HG03558 (cell line): ENCODE data around the gene GARNL3.

Source experiments
- ATAC-seq: cut with Tn5 transposase; IDR thresholded peaks from one replicate; pipeline ENCODE4 v1.9.1; 2021; ENCODE audit warnings: moderate number of reproducible peaks; ENCODE audit not compliant: unreplicated experiment; ENCODE audit errors: extremely low read depth

Gene GARNL3, protein sequence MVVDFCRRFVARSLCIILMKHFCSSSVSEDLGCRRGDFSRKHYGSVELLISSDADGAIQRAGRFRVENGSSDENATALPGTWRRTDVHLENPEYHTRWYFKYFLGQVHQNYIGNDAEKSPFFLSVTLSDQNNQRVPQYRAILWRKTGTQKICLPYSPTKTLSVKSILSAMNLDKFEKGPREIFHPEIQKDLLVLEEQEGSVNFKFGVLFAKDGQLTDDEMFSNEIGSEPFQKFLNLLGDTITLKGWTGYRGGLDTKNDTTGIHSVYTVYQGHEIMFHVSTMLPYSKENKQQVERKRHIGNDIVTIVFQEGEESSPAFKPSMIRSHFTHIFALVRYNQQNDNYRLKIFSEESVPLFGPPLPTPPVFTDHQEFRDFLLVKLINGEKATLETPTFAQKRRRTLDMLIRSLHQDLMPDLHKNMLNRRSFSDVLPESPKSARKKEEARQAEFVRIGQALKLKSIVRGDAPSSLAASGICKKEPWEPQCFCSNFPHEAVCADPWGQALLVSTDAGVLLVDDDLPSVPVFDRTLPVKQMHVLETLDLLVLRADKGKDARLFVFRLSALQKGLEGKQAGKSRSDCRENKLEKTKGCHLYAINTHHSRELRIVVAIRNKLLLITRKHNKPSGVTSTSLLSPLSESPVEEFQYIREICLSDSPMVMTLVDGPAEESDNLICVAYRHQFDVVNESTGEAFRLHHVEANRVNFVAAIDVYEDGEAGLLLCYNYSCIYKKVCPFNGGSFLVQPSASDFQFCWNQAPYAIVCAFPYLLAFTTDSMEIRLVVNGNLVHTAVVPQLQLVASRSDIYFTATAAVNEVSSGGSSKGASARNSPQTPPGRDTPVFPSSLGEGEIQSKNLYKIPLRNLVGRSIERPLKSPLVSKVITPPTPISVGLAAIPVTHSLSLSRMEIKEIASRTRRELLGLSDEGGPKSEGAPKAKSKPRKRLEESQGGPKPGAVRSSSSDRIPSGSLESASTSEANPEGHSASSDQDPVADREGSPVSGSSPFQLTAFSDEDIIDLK

DNA sequence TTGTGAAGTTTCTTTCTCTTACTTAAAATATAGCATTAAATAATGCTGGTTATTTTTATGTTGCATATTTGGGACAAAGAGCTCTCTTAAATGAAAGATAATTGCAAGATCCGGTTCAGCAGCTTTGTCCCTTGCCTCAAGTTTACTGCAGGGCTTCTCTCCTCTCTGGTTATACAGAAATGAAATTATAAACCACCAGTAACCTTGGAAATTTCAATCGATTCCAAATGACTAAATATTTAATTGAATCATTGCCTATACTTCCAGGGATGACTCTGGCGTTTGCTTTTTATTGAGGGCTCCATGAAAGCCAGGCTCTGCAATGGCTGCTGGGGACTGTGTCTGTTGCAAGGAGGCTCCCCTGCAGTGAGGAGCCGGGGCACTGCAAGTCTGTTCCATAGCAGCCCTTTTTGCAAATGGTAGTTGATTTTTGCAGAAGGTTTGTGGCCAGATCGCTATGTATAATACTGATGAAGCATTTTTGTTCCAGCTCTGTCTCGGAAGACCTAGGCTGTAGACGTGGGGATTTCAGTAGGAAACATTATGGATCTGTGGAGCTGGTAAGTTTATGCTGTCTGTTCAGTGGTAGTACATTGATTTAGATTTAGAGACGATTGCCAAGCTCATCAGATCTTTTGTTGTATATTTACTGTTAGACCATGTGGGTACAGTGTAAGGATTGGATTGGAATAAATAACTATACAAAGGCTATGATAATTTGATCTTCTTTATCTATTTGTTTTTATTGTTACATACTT is at the start of gene GARNL3:
Gene GARNL3 (plus strand): TSS at position 313 of the 758 bp plus-strand sequence. CDS start 104 bp downstream, at position 417.
- ATAC-seq, result no peak

DNA sequence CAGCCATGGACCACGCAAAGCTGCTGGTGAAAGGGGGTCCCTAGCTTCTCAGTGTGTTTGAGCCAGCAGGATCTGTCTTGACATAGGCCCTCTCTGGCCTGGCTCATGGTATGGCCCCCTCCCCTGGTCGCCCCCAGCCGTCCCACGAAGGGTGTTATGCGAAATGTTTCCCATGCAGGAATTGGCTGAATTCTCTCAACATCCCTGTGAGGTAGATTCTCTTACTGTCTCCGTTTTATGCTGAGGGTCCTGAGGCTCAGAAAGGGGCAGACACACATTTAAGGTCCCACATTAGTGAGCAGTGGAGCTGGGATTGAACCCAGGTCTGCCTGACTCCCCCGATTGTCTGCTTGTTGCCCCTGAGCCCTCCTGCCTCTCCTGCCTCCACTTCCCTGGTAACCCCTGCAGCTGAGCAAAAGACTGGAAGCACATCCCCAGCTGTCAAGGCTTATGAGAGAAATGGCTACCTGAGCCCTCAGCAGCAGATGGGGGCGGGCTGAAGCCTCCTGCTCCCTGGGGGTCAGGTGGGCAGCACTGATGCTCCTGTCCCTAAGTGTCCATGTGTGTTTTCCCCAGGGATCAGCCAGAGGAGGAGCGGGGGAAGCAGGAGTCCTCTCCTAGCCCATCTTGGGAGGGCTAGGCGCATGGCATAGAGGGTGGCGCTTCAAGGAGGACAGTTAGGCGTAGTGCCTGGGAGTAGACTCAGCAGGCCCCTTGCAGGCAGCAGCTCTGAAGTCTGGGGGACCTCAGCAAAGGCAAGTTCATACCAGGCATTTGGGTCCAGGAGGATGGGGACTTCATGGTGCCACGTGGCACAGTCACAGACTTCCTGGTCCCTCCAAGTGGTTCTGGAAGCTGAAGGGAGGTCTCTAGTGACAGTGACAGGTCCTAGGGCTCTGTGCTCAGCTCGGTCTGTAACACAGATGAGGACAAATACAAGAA is 49.0 kb upstream of the GARNL3 start:
- no peak for ATAC-seq

DNA sequence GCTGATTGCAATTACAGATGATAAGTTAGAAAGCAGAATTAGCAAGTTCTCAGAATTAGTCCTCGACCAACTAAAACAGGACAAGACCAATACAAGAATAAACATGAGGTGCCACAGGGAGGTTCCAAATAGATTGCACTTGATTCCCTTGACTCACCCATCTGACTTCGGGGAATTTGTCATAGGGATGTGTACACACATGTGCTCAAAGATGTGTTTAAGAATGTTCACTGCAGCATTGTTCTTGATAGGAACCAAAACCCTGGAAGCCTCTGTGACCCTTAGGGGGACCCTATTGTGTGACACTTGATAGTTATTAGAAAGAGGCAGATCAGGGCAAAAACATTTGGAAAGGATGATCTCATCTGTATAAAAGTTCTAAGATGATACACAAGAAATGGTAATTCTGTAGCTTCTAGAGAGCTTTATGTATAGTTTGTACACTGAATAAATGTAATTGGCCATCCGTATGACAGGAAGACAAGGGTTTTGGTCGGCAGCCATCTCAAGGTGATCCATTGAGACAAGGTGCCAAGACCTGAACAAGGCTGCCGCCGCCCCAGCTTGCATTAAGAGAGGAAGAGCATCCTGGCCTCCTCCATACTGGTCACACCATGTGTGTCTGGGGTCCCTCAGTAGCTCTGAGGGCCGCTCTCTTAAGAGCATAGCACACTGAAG is 48.2 kb upstream of the GARNL3 start:
- ATAC-seq, result no peak

DNA sequence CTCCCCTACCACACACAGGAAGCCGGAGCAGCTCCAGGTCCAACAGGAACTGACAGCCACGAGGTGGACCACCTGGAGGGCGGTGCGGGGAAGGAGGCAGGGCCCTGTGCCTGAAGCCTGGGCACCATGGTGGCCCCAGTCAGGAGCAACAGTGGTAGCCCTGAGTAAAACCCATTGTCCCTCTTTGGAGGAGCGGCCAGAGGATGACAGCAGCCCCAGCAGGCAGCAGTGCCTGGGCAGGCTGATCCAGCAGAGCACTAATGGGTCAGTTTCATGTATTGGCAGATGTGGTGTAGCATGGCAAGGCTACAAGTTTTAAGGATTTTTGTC is 47.7 kb upstream of the GARNL3 start:
- no peak for ATAC-seq

DNA sequence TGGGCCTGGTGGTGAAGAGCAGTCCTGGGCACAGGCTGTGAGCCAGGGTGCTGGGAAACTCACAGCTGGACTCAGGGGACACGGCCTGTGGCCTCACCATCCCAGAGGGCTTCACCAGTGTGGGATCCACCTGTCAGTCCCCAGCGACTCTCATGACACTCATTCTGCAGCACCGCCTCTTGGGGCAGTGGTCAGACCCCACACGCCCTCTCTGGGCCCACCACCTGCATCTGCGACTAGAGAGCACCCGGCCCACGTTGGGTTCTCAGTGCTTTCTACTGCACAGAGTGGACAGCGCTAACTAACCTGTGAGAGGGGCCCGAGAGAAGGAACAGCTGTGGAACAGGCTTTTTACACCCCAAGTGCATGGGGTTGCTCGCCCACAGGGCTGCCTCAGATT is 45.8 kb upstream of the GARNL3 start:
- ATAC-seq, result no peak

DNA sequence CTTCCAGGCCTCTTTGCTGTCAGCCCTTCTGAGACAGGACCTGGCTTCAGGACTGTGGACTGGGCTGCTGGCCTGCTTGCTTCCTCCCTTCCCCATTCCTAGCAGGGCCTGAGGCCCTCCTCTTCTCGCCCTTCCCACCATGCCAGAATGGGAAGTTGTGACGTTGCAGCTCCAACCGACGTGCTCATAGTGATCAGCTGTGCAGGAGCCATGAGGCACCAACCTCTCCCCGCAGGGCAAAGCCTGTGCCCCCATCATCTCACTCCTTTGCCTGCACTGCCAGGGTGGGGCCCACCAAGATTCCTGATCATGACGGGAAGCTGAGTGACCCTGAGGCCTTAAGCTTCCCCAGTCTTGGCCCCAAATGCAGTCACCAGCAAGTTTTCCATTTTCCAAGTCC is 45.1 kb upstream of the GARNL3 start:
- no peak for ATAC-seq

DNA sequence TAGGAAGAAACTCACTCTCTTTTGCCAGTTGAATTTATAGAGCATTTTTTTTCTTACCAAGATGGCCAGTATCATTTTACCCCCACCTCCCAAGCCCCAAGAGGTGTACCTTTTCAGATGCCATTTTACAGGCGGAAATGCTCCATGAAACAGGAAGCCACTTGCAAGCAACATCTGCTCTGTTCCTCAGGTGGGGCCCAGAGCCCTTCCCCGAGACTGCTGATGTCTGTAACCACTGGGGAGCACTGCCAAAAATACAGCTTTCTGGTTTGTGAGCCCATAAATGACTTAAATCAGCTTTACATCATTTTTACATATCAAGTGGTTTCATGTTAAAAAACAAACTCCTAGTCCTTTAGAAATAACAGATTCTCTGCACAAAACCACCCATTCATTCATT is 42.9 kb upstream of the GARNL3 start:
- no peak for ATAC-seq

DNA sequence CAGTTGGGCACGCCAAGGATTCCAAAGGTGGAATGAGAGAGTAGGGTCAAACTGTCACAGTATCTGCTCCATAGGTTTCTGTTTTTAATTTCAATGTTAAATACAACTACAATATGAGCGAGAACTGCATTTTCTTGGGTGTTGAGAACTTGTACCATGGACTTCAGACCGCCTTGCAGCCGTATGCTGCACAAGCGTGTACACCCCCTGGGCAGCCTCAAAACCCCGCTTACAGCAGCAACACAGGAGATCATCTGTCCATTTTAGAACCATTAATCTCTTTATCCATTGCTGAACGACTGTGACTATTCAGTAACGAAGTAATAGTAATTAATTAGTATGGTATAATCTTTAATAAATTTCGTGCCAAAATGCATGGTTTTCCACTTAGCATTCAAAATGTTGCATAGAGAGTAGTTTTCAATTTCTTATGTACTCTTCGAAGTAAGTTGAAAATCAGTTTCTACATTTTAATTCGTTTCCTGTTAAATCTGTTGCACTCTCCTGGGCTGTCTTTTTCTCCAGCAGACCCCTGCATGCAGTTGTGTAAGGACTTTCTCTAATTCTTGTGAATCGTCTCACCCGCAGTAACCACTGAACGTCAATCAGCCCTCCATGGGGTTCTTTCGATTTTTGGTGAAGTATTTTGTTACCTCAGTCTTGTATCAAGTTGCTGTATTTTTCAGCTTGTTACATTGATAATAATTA is 42.0 kb upstream of the GARNL3 start:
- no peak for ATAC-seq

DNA sequence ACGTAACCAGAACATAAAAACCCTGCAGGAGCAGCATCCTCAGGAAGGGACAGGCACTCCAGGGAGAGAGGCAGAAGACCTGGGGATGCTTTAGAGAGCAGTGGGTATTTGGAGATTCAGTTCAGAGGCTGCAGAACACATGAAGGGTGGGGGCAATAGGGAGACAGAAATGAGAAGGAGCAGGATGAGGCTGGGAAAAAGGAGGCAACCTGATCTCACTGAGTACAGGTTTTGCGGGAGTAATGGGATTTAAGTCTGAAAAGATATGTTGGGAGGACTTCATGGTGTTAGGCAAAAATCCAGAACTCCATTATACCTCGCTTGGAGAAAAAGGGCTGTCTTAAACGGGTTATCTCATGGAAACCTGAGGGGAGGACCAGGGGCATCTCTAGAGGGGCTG is 41.3 kb upstream of the GARNL3 start:
- ATAC-seq, result no peak

DNA sequence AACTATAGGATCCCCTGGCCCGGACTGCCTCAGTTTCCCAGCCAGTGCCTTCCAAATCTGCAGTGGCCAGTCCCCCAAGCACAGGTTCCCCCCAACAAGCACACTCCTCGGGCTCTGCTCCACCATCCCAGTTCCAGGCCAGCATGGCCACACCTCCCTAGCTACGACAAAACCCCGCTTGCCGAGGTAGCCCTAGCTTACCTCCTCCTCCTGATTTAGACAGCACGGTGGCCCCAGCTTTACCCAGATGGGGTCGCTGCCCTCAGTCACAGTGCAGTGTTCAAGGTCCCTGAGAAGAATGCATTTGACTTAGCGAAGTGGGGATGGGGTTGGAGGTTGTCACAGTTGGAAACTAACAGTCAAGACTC is 40.8 kb upstream of the GARNL3 start:
- ATAC-seq, result no peak

DNA sequence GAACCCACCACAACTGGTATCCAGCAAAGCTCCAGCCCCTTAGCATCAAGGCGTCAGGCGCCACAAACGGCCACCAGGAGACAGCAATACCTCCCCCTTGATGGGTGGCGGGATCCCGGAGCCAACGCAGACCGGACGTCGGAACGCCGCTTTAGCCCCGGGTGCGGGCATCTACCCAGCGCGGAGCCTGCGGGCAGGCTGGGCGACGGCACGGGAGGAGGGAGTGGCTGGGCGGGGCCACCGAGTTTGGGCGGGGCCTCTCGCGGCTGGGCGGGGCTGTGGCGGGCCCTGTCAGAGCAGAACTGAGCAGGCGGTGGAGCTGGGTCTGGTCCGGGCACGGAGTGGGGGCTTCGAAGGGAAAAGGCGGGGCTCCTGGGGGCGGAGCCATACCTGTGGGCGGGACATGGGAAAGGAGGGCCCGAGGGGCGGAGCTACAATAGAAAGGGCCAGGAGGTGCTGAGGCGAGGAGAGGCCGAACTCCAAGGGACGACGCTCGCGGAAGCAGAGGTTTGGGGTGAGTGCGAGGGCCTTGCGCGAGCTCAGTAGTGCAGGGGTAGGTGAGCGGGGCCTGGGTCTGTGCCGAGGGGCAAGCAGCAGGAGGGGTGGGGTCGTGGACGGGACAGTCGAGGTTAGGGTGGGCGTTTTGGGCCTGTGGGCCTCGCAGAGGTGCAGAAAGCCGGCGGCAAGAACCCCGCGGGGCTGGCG is 40.2 kb upstream of the GARNL3 start:
- no peak for ATAC-seq

DNA sequence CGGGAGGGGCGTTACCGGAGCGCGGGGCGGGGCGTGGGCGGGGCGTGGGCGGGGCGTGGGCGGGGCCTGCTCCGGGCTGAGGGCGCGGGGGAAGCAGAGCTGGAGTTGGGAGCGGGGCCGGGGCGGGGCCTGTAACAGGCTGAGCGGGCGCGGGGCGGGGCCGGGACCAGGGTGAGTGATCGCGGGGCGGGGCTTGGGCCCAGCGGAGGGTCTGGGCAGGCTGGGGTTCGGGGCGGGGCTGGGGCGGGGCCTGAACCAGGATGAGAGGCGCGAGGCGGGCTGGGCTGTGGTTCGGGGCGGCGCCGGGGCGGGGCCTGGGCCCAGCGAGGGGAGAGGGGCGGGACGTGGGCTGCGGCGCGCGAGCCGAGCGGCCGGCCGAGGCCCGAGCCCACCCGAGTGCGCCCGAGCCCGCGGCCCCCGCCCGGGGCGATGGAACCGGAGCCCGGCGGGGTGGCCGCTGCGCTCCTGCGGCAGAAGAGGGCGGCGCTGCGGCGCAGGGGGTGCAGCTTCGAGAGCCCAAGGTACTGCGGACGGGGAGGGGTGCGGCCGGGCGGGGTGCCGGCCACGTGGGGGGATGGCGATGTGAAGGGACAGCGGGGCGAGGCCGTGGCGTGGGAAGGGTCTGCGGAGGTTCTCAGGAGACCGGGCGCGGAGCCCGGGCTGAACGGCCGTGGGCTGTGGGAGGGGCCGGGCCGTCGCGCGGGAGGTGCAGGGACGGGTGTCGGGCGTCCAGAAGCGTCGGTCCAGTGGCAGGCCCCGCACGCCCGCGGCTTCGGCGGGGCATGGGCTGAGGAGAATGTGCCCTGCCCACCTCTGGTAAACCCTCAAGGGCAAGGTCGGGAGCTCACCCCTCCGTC is 39.5 kb upstream of the GARNL3 start:
- no peak for ATAC-seq

DNA sequence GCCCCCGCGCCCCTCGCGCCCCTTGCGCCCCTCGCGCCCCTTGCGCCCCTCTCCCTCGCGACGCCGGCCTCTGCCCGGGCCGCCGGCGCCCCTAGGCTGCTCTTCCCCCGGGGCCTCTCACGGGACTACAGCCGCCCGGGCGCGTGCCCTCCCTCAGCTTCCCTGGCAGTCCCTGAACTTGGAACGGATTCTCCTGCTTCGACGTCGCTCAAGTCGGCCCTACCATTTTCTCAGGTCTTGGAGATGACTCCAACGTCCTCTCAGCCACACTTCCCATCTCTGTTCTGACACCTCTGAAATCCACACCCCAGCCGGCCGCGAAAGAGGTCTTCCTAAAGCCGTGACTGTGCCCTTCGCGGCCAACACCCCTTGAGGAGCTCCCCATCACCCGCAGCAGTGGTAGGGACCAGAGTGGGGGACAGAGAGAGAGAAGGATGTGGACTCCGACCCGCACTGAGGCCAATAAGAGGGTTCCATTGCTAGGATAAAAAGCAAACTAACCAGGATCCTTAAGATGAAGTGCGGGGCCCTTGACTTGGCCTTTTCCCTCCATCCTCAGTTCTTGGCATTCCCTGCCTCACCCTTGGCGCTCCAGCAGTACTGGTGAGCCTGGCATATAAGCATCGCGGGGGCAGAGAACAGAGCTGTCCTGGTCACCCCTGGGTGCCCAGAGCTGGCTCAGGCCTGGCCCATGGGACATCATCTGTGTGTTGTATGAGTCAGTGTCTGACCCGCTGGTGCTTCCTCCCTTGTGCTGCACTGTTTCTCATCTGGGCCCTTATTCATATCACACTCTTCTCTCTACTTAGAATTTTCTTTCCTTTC is 38.6 kb upstream of the GARNL3 start:
- ATAC-seq, result no peak

DNA sequence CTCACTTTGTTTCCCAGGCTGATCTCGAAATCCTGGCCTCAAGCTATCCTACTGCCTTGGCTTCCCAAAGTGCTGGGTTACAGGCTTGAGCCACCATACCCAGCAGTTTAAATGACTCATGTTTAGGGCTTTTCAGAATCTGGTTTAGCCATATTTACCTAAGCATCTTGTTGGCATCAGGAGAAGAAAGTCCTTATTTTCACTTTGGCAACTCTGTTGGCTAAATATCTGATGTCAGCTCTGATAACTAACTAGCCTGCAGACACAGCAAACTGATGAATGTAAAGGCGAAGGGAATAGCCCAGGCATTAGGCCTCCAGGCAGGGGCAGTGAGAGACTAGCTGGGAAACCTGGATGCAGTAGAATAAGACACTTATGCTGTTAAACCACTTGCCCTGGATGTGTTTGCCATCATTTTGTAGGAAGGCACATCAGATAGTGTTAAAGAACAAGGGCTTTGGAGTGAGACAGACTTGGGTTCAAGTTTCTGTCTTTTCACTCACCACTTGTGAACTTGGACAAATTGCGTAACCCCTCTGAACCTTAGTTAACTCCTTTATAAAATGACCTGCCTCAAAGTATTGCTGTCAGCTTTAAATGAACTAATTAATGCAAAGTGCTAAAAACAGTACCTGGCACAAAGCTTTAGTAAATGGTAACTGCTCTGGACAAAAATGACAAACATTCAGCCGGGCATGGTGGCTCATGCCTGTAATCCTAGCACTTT is 34.7 kb upstream of the GARNL3 start:
- no peak for ATAC-seq

DNA sequence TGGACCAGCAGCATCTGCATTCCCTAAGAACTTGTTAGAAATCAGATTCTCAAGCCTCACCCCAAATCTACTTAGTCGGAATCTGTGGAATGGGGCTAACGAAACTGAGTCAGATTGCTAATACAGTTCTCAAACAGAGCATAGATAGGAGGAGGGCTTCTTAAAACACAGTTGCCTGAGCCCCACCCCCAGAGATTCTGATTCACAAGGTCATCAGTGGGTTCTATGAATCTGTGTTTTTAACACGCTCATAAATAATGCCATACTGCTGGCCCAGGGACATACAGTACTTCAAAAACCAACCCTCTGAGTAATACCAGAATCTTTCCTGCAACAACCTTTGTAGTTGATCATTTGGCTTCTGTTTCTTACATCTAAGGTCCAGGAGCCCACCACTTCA is 32.9 kb upstream of the GARNL3 start:
- no peak for ATAC-seq
